ENCODE measurements around the gene SH3TC2.

SH3TC2 gene

DNA sequence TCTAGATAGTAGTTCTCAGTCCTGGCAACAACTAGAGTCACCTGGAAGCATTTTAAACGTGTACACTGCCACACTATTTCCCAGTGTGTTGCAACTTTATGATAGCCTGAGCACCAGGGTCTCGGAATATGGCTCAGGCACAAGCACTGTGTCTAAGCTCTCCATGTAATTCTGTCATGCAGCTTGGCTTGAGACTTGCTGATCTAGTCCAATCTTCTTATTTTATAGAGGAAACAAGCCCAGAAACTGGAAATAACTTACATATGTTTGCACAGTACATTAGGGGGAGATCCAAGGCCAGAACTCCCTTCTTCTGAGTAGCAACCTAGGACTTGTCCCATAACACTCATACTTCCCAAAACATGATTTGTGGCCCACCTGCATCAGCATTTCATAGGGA lies 49.1 kb downstream of the SH3TC2 start:
- H3K4me1 Mint-ChIP-seq (ENCODE audit: low read depth), result peaks cover 2% of the 10 kb centered on the region
- no peak overlapping the region for H3K27ac Mint-ChIP-seq
- no peaks in the 10 kb centered on the region for H3K27me3 Mint-ChIP-seq (ENCODE audit: low read depth)
- no peak overlapping the region for H3K4me3 Mint-ChIP-seq
- H3K36me3 Mint-ChIP-seq (ENCODE audit: low read depth), result no peaks in the 10 kb centered on the region
- DNase-seq (ENCODE audit: low spot score), result no peak
- no peaks in the 10 kb centered on the region for H3K9me3 Mint-ChIP-seq

DNA sequence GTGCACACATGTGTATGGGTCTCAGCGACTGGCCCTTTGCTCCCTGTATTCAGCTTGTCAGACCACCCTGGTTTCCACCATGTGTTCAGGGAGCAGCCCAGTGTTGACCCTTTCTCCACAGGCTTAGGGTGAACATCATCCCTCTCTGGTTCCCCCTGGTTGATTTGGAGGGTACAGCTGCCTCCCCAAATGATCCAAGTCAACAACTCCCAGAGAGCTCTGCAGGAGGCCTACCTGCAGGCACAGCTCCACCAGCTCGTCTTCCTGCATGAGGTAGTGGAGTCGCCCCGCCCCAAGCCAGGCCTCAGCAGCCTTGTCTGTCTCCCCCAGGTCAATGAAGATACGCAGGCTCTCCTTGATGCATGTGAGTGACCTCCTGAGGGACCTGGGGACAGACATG lies 50.5 kb downstream of the SH3TC2 start:
- Mint-ChIP-seq H3K9me3 (no peaks in the 10 kb centered on the region), H3K4me3 (no peak overlapping the region), H3K27ac (no peak overlapping the region), H3K27me3 (ENCODE audit: low read depth) (peaks cover 5% of the 10 kb centered on the region), H3K4me1 (ENCODE audit: low read depth) (no peaks in the 10 kb centered on the region), H3K36me3 (ENCODE audit: low read depth) (no peaks in the 10 kb centered on the region)
- no peak for DNase-seq (ENCODE audit: low spot score)

DNA sequence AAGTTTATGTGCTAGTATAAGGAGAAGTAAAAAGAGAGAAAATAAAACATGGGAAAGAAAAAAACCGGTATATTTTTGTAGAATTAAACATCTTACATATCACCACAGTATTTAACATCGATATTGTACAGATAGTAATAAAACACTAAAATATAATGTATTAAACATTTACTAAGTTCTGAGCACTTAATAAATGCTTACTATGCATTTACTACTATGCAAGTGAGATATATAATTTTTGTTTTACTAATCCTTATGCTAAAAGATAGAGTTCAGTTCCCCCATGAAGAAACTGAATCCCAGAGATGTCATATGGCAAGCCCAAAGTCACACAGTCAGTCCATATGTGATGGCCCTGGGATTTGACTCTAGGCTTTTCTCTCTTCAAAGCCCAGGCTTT lies 51.1 kb downstream of the SH3TC2 start:
- no peak for DNase-seq (ENCODE audit: low spot score)
- Mint-ChIP-seq H3K27ac (no peak overlapping the region), H3K9me3 (no peaks in the 10 kb centered on the region), H3K36me3 (ENCODE audit: low read depth) (no peaks in the 10 kb centered on the region), H3K4me1 (ENCODE audit: low read depth) (no peaks in the 10 kb centered on the region), H3K27me3 (ENCODE audit: low read depth) (peaks cover 5% of the 10 kb centered on the region), H3K4me3 (no peak overlapping the region)

DNA sequence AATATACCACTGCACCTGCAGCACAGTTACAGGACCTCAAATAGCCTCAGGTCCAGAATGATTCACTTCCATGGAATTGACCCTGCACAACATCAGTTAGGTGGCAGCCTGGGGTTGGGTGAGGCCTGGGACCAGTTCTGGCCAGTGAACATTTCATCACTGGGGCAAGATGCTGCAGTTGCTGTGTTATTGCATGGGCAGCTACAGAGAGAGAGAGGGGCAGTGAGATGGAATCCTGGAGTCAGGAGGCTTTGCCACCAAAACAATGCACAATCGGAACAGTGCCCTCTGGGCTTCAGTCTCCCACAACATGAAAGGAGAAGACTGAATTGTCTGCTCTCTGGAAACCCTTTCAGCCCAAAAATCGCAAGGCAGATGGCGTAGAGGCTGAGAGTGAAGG lies 51.8 kb downstream of the SH3TC2 start:
- H3K4me3 Mint-ChIP-seq, result no peak overlapping the region
- peaks cover 5% of the 10 kb centered on the region for H3K27me3 Mint-ChIP-seq (ENCODE audit: low read depth)
- no peaks in the 10 kb centered on the region for H3K4me1 Mint-ChIP-seq (ENCODE audit: low read depth)
- H3K36me3 Mint-ChIP-seq (ENCODE audit: low read depth), result no peaks in the 10 kb centered on the region
- no peak overlapping the region for H3K27ac Mint-ChIP-seq
- H3K9me3 Mint-ChIP-seq, result no peaks in the 10 kb centered on the region
- DNase-seq (ENCODE audit: low spot score), result no peak

DNA sequence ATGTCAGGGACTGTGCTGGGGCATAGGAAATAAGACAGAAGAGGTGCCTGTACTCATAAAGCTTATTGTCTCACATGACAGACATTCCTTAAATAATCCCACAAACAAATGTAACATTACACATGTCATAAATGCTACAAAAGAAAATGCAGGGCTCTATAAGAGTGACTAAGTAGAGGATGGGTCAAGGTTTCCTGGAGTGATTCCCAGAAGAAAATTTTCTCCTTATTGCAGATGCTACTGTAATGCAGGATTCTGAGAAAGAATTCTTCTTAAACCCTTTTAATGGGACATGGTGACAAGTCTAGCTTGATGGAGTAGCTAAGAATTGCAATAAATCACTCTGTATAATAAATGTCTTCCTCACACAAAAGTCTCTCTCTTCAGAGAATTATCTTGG lies 55.7 kb downstream of the SH3TC2 start:
- Mint-ChIP-seq H3K27me3 (ENCODE audit: low read depth) (peaks cover 5% of the 10 kb centered on the region), H3K9me3 (no peaks in the 10 kb centered on the region), H3K27ac (no peak overlapping the region), H3K36me3 (ENCODE audit: low read depth) (no peaks in the 10 kb centered on the region), H3K4me3 (no peak overlapping the region), H3K4me1 (ENCODE audit: low read depth) (no peaks in the 10 kb centered on the region)
- DNase-seq (ENCODE audit: low spot score), result no peak

DNA sequence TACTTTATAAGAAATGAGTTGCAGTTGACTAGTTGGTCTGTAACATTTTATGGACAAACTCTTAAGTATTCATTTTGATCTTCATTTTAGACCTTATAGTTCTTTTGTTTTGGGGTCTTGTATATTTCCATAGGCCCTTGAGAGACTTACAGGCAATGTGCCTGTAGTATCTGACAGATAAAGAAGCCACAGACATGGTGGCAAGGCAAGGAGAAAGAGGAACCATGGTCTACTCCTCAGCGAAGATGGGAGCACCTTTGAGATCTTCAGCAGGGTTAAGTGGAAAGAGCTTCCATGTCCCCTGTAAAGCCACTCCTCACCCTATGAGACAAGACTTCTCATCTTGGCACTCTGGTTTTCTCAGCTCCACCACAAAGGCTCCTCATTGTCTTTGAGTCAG lies 56.4 kb downstream of the SH3TC2 start:
- no peaks in the 10 kb centered on the region for H3K9me3 Mint-ChIP-seq
- no peak overlapping the region for H3K4me3 Mint-ChIP-seq
- peaks cover 8% of the 10 kb centered on the region for H3K27me3 Mint-ChIP-seq (ENCODE audit: low read depth)
- no peaks in the 10 kb centered on the region for H3K36me3 Mint-ChIP-seq (ENCODE audit: low read depth)
- H3K4me1 Mint-ChIP-seq (ENCODE audit: low read depth), result no peaks in the 10 kb centered on the region
- H3K27ac Mint-ChIP-seq, result no peak overlapping the region
- DNase-seq (ENCODE audit: low spot score), result no peak

DNA sequence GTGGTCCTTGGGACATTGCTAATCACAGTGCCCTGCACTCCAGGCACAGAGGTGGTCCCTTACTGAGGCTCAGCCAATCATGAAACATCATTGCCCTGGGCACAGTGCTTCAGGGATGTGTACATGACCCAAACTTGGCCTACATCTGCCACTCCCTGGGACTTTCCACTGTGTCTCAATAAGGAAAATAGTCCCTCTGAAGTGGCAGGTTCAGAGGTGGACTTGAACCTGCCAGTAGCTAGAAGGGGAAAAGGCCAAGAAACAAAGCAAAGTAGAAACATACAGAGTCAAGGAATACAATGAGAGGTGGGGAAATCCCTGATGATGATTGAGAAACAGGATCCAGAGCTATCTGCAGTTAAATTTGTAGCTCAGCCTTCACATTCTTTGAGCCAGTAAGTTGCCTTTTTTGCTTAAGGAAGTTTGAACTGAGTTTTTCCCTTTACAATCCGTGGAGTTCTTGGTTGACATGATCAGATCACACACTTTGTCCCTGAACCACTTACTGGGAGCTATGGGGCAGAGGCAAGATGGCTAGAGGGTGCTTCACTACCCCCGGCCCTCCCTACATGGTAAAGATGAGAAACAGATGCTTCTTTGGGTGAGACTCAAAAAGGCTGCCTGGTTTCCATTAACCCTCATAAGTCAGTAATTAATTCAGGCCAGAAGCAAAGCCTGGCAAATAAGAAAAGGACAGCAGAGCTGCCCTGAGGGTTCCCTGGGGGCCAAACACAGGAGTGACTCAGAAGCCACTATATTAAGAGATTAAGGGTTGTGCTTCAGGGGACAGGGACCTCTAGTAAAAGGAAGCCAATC lies 57.6 kb downstream of the SH3TC2 start:
- Mint-ChIP-seq H3K36me3 (ENCODE audit: low read depth) (no peaks in the 10 kb centered on the region), H3K9me3 (no peaks in the 10 kb centered on the region), H3K27me3 (ENCODE audit: low read depth) (peaks cover 11% of the 10 kb centered on the region), H3K4me3 (no peak overlapping the region), H3K4me1 (ENCODE audit: low read depth) (no peaks in the 10 kb centered on the region), H3K27ac (no peak overlapping the region)
- no peak for DNase-seq (ENCODE audit: low spot score)

DNA sequence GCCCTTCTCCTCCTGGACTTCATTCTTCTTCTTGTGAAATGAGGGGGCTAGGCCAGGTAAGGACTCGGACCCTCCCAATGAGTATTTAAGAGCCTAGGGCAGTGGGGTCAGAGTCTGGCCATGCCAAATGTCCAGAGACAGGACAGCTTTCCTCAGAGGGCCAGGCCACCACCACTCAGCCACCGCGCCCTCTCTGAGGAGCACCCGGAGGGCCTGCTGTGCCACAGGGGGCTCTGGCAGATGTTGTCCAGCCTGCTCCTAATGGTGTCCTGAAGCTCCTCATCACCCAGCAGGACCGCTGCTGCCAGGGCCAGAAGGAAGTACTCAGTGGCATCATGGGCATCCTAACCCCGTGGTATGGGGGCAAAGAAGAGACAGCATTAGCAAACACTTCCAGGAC lies 58.3 kb downstream of the SH3TC2 start:
- Mint-ChIP-seq H3K27me3 (ENCODE audit: low read depth) (peaks cover 11% of the 10 kb centered on the region), H3K27ac (no peak overlapping the region), H3K4me1 (ENCODE audit: low read depth) (no peaks in the 10 kb centered on the region), H3K4me3 (no peak overlapping the region), H3K36me3 (ENCODE audit: low read depth) (no peaks in the 10 kb centered on the region), H3K9me3 (no peaks in the 10 kb centered on the region)
- no peak for DNase-seq (ENCODE audit: low spot score)

DNA sequence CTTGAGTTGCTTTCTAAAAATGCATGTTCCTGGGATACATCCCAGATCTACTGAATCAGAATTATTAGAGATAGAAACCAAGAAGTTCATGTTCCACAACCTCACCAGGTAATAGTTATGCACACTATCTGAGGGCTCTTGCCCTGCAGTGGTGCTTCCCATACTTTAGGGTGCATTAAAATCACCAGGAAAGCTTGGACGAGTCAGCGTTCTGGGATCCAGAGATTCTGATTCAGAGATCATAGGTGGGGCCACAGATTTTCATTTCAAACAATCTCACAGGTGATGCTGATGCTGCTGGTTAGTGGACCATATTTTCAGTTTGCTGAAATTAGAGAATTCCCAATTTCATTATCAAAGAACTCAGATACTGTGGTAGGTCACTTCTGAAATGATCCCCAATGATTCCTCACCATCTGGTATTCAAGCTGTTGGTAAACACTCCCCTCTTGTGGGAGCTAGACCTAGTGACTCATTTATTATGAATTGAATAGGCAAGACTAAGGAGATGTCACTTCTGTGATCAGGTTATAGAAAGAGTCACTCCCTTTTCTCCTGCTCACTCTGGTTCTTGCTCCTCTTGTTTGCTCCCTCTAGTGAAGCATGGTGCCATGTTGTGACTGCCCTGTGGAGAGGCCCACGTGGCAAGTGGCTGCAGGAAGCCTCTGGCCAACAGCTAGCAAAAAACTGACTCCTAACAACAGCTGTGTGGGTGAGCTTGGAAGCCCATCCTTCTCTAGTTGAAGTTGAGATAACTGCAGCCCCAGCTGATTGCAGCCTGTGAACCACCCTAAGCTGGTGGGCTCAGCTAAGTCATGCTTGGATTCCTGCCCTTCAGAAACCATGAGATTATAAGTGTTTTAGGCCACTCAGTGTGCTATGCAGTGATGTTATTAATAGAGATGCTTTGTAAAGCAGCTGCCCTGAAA lies 59.8 kb downstream of the SH3TC2 start:
- Mint-ChIP-seq H3K36me3 (ENCODE audit: low read depth) (no peaks in the 10 kb centered on the region), H3K4me3 (no peak overlapping the region), H3K9me3 (no peaks in the 10 kb centered on the region), H3K4me1 (ENCODE audit: low read depth) (no peaks in the 10 kb centered on the region), H3K27me3 (ENCODE audit: low read depth) (peaks cover 11% of the 10 kb centered on the region), H3K27ac (no peak overlapping the region)
- no peak for DNase-seq (ENCODE audit: low spot score)

DNA sequence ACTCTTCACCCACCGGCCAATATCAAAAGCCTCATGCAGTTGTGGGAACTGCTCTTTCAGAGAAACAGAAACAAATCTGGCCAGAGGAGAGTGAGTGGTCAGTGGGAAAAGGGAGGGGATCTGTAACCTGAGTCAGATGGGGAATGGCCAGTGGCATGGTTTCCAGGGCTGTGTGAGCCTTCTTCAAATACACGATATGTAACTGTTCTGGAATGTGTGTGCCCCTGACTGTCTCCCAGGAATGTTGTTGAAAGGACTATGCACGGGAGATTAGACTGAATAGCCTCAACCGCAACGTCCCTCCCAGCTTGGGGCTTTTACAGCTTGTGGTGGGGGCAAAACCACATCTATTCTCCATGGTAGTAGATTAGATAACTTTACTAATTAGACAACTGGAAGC lies 60.8 kb downstream of the SH3TC2 start:
- Mint-ChIP-seq H3K36me3 (ENCODE audit: low read depth) (no peaks in the 10 kb centered on the region), H3K9me3 (no peaks in the 10 kb centered on the region), H3K4me3 (no peak overlapping the region), H3K27me3 (ENCODE audit: low read depth) (peaks cover 9% of the 10 kb centered on the region), H3K4me1 (ENCODE audit: low read depth) (no peaks in the 10 kb centered on the region), H3K27ac (no peak overlapping the region)
- no peak for DNase-seq (ENCODE audit: low spot score)

DNA sequence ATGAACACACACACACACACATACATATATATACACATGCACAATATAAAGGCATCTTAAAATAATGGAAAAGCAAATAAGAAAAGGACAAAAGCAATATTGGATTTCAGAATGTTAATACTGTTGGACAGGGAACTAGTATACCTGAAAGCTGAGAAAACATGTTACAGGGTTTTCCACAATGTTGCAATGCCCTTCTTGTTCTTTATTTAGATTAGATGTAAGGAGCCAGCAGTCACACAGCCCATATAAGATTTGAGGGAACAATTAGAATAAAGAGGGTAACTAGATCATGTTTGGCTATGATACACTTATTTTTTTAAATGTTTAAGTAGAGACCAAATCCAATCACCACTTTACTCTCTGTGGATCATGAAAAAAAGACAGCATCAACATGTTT lies 61.7 kb downstream of the SH3TC2 start:
- DNase-seq (ENCODE audit: low spot score), result no peak
- no peaks in the 10 kb centered on the region for H3K36me3 Mint-ChIP-seq (ENCODE audit: low read depth)
- no peaks in the 10 kb centered on the region for H3K4me1 Mint-ChIP-seq (ENCODE audit: low read depth)
- peaks cover 14% of the 10 kb centered on the region for H3K27me3 Mint-ChIP-seq (ENCODE audit: low read depth)
- no peak overlapping the region for H3K4me3 Mint-ChIP-seq
- H3K27ac Mint-ChIP-seq, result no peak overlapping the region
- no peaks in the 10 kb centered on the region for H3K9me3 Mint-ChIP-seq

DNA sequence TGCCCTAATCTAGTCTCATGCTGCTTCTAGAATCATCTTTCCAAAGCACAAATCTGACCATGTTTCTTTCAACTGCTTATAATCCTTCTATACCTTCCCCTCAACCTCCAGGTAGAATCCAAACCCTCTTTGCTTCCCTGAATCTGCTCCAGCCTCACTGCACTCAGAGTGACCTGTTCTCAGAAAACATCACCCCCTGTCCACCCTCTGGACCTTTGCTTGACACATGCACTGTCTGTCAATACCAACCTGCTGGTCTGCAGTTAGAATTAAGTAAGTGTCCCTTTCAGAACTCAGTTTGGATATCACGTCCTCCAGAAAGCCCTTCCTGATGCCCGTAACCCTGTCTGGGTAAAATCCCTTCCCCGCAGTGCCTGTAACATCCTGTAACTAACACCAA lies 63.1 kb downstream of the SH3TC2 start:
- Mint-ChIP-seq H3K4me1 (ENCODE audit: low read depth) (no peaks in the 10 kb centered on the region), H3K4me3 (no peak overlapping the region), H3K9me3 (no peaks in the 10 kb centered on the region), H3K27ac (no peak overlapping the region), H3K36me3 (ENCODE audit: low read depth) (no peaks in the 10 kb centered on the region), H3K27me3 (ENCODE audit: low read depth) (peaks cover 14% of the 10 kb centered on the region)
- no peak for DNase-seq (ENCODE audit: low spot score)

DNA sequence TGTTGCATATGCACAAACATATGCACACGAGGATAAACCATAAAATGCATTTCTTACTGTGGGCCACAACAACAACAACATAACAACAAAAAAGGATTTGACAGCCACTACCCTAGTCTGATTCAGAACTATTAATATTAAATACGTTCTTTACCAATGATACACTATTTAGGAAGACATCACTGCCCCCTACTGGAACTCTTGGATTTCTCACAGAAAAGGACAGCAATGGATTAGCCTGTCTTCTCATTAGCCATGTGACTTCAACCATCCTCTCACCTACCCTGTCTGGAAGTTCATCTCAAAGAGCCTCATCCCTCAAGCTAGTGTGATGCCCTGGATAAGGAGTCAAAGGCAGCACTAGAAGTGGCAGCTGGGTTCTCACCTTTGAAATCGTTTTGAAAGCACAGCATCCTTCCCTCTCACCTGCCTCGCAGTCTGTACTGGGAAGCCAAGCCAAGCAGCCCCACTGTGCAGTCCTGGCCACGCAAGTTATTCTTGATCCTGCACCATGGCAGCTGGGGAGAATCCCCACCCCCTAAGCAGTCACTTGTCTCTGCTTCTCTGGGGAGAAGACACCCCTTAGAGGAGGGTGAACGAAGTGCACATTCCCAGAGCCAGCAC lies 64.6 kb downstream of the SH3TC2 start:
- H3K27ac Mint-ChIP-seq, result no peak overlapping the region
- DNase-seq (ENCODE audit: low spot score), result no peak
- no peaks in the 10 kb centered on the region for H3K4me1 Mint-ChIP-seq (ENCODE audit: low read depth)
- H3K9me3 Mint-ChIP-seq, result no peaks in the 10 kb centered on the region
- H3K36me3 Mint-ChIP-seq (ENCODE audit: low read depth), result no peaks in the 10 kb centered on the region
- H3K27me3 Mint-ChIP-seq (ENCODE audit: low read depth), result peaks cover 20% of the 10 kb centered on the region
- no peak overlapping the region for H3K4me3 Mint-ChIP-seq

DNA sequence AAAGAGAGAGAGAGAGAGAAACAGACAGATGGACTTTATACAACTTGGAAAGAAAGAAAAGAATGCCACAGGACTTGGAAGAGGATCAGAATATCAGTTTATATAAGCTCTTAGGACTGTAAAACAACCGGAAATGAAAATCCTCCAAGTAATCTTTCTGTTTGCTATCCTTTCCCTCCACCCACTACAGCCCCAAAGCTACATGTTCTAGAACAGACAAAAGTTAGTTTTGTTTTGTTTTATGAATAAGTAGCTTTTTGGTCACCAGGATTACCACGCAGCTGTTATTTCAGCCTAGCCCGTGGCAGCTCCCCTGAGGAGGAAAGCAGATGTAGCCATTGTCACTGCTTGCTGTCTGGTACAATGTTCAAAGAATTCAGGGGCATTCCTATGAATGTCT lies 66.6 kb downstream of the SH3TC2 start:
- no peaks in the 10 kb centered on the region for H3K9me3 Mint-ChIP-seq
- no peak overlapping the region for H3K4me3 Mint-ChIP-seq
- H3K27me3 Mint-ChIP-seq (ENCODE audit: low read depth), result peaks cover 17% of the 10 kb centered on the region
- no peak overlapping the region for H3K27ac Mint-ChIP-seq
- no peaks in the 10 kb centered on the region for H3K36me3 Mint-ChIP-seq (ENCODE audit: low read depth)
- no peaks in the 10 kb centered on the region for H3K4me1 Mint-ChIP-seq (ENCODE audit: low read depth)
- DNase-seq (ENCODE audit: low spot score), result no peak
